CD4-positive, alpha-beta T cell (primary cell): ENCODE results near the gene TNFRSF13B. TPM values are rescaled to one million over a fixed set of nuclear protein-coding genes. Genes with fewer than 3 reads are reported as not detected.

Experiments used
- ATAC-seq: fragments of 200-7000 bp; cut with Tn5 transposase; one replicate; pipeline ENCODE4 v1.10.0; 2022; ENCODE audit warnings: mild to moderate bottlenecking; ENCODE audit not compliant: poor library complexity
- CTCF ChIA-PET: fragments of 350-600 bp; sonication (Branson Sonifier 250); formaldehyde crosslinking; loops from one replicate; lab custom pipeline; 2021; ENCODE audit warnings: antibody characterized with exemption, inconsistent platforms; lab: Charles Lee
- POLR2A ChIA-PET: fragments of 350-600 bp; sonication (Branson Sonifier 250); formaldehyde crosslinking; loops from one replicate; lab custom pipeline; 2021; ENCODE audit warnings: antibody characterized with exemption, inconsistent platforms; lab: Charles Lee
- DNase-seq, 14 experiments: peaks; one replicate each; pipeline ENCODE4 v3.0.0-alpha.2; 2013 to 2020; ENCODE audit warnings: mixed read lengths in 2 of 14
- H3K27ac ChIP-seq, 2 donors: one replicate each; pipeline versions ENCODE4 v1.5.1 to v1.7.0; 2013; ENCODE audit warnings: low read length in 2 of 2, low read depth in 1 of 2, mild to moderate bottlenecking in 1 of 2
- H3K27me3 ChIP-seq, 2 experiments: 1 replicate in 1 of 2; 2 replicates in 1 of 2; pipeline versions ENCODE4 v1.6.1 to v1.7.0; 2013; ENCODE audit warnings: low read length in 2 of 2, control low read depth in 1 of 2, mild to moderate bottlenecking in 1 of 2, moderate library complexity in 1 of 2; ENCODE audit not compliant: insufficient read depth in 2 of 2, control insufficient read depth in 1 of 2
- H3K36me3 ChIP-seq: one replicate; pipeline ENCODE4 v1.6.1; 2013; ENCODE audit warnings: low read length, control low read depth; ENCODE audit not compliant: insufficient read depth
- H3K4me1 ChIP-seq: one replicate; pipeline ENCODE4 v1.6.1; 2013; ENCODE audit warnings: low read length, control low read depth; ENCODE audit not compliant: insufficient read depth
- H3K4me3 ChIP-seq: one replicate; pipeline ENCODE4 v1.5.1; 2013; ENCODE audit warnings: mild to moderate bottlenecking, low read length, moderate library complexity
- H3K9me3 ChIP-seq, 2 experiments: 1 replicate in 1 of 2; 2 replicates in 1 of 2; pipeline versions ENCODE4 v1.6.1 to v1.7.0; 2013; ENCODE audit warnings: low read length in 2 of 2, mild to moderate bottlenecking in 2 of 2, control low read depth in 1 of 2, moderate library complexity in 1 of 2; ENCODE audit not compliant: control insufficient read depth in 1 of 2, insufficient read depth in 1 of 2
- H3K27ac Mint-ChIP-seq: one replicate; pipeline ENCODE4 v1.8.0; 2020; ENCODE audit warnings: mixed read lengths
- H3K27me3 Mint-ChIP-seq: one replicate; pipeline ENCODE4 v1.8.0; 2021; ENCODE audit warnings: mixed read lengths
- H3K36me3 Mint-ChIP-seq: one replicate; pipeline ENCODE4 v1.8.0; 2021; ENCODE audit warnings: low read depth, mixed read lengths
- H3K4me1 Mint-ChIP-seq: one replicate; pipeline ENCODE4 v1.8.0; 2021; ENCODE audit warnings: low read depth, mixed read lengths
- H3K4me3 Mint-ChIP-seq: one replicate; pipeline ENCODE4 v1.8.0; 2020; ENCODE audit warnings: mild to moderate bottlenecking, mixed read lengths
- H3K9me3 Mint-ChIP-seq: one replicate; pipeline ENCODE4 v1.8.0; 2020; ENCODE audit warnings: mixed read lengths
- CTCF ChIP-seq: fragments of 200-600 bp; IDR thresholded peaks from one replicate; pipeline ENCODE4 v1.8.0; 2022; ENCODE audit warnings: antibody characterized with exemption, mild to moderate bottlenecking
- intact Hi-C, 2 experiments: fragments of 100-400 bp; cut with DNase I in 1 of 2; cut with micrococcal nuclease in 1 of 2; formaldehyde crosslinking; loops; one replicate each; pipeline versions ENCODE4 v1.15.1 to v1.9.0; 2023 to 2025; cut with DNase I, micrococcal nuclease
- total RNA-seq, 174 experiments: library from RNA in 2 of 174; stranded (reverse) in 2 of 174; gene quantifications; one replicate each; pipeline ENCODE4 v1.2.3 and lab custom pipeline; 2021 to 2026

TNFRSF13B gene
- total RNA-seq, 2 experiments from 2014 or later: not detected

- no peak overlapping the region for H3K4me3 Mint-ChIP-seq
- no peak for ATAC-seq
- H3K9me3 Mint-ChIP-seq: no peaks in the 10 kb centered on the region
These were observed 61.6 kb downstream of the TNFRSF13B start for GRCh38 chr17:16910341-16910740.

GRCh38 chr17:16909472-16910246, 62.3 kb downstream of the TNFRSF13B start:
- H3K27ac Mint-ChIP-seq: peak overlapping the region; percentile 6
- Histone ChIP-seq H3K27ac (no peak overlapping the region), H3K9me3 (no peaks in the 10 kb centered on the region), H3K4me1 (peaks cover 34% of the 10 kb centered on the region), H3K27me3 (no peaks in the 10 kb centered on the region), H3K36me3 (no peaks in the 10 kb centered on the region), H3K4me3 (no peak overlapping the region)
- H3K27me3 Mint-ChIP-seq: no peaks in the 10 kb centered on the region
- intact Hi-C loops: no loop called here
- no peak overlapping the region for H3K4me3 Mint-ChIP-seq
- H3K36me3 Mint-ChIP-seq: no peaks in the 10 kb centered on the region
- H3K4me1 Mint-ChIP-seq: peaks cover 76% of the 10 kb centered on the region
- TF ChIP-seq CTCF: no peak
- DNase-seq (peak in 1 of 14 experiments; percentile 14), ATAC-seq (no peak)
- POLR2A ChIA-PET: no interaction called here
- no peaks in the 10 kb centered on the region for H3K9me3 Mint-ChIP-seq
- CTCF ChIA-PET: no interaction called here

More at GRCh38 chr17:16910341-16910740, 61.6 kb downstream of the TNFRSF13B start:
- Histone ChIP-seq H3K36me3 (no peaks in the 10 kb centered on the region), H3K9me3 (no peaks in the 10 kb centered on the region), H3K27ac (no peak overlapping the region), H3K4me1 (peaks cover 34% of the 10 kb centered on the region), H3K27me3 (no peaks in the 10 kb centered on the region), H3K4me3 (no peak overlapping the region)
- peak overlapping the region; percentile 87 for H3K27ac Mint-ChIP-seq
- H3K4me1 Mint-ChIP-seq: peaks cover 71% of the 10 kb centered on the region
- ChIA-PET POLR2A (no interaction called here), CTCF (no interaction called here)
- no peaks in the 10 kb centered on the region for H3K27me3 Mint-ChIP-seq
- intact Hi-C loops: no loop called here
- H3K36me3 Mint-ChIP-seq: no peaks in the 10 kb centered on the region
- TF ChIP-seq CTCF: no peak
- no peak for DNase-seq

- Mint-ChIP-seq H3K9me3 (no peaks in the 10 kb centered on the region), H3K4me1 (peaks cover 79% of the 10 kb centered on the region), H3K27ac (no peak overlapping the region), H3K36me3 (no peaks in the 10 kb centered on the region), H3K4me3 (no peak overlapping the region), H3K27me3 (peaks cover 5% of the 10 kb centered on the region)
- intact Hi-C loops: no loop called here
- H3K4me1 ChIP-seq: peaks cover 34% of the 10 kb centered on the region
- ChIA-PET CTCF (no interaction called here), POLR2A (no interaction called here)
- H3K27me3 ChIP-seq: no peaks in the 10 kb centered on the region
- H3K9me3 ChIP-seq: no peaks in the 10 kb centered on the region
- no peak overlapping the region for H3K4me3 ChIP-seq
- TF ChIP-seq CTCF: no peak
- H3K36me3 ChIP-seq: no peaks in the 10 kb centered on the region
- DNase-seq (no peak), ATAC-seq (no peak)
- H3K27ac ChIP-seq: no peak overlapping the region
These were observed 63.6 kb downstream of the TNFRSF13B start for GRCh38 chr17:16908273-16908672.
